CMK (cell line): Measurements from ENCODE around the gene RNF13.

ENCODE experiments used
- DNase-seq: peaks from one replicate; pipeline ENCODE4 v3.0.0-alpha.2; 2010; ENCODE audit warnings: low read depth

The RNF13 gene

DNA sequence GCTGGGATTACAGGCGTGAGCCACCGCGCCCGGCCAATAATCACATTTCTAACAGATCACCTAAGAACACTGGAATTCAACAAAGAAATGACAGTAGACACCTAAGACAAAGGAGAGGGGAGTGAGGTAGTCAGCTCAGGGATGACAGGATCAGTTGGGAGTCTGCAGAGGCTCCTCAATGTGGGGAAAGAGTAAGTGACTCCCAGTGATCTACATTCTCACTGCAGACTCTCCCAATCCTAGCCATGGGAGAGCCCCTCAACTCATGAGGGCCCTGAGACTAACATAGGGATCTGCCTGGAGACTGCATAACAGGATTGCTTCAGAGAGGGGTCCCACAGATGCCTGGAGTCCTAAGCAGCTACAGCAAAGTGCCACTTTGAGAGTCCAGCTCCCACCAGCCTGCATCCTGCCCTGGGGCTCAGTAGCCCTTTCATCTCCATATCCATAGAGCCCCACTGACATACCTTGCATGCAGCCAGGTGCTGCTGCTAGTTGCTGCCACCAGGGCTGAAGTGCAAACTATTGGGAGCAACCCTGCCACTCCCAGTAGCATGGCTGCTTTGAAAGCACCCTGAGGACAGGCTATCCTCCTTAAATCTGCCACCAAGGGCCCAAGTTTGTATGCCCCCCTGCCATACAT lies 179.5 kb downstream of the RNF13 start:
- no peak for DNase-seq

DNA sequence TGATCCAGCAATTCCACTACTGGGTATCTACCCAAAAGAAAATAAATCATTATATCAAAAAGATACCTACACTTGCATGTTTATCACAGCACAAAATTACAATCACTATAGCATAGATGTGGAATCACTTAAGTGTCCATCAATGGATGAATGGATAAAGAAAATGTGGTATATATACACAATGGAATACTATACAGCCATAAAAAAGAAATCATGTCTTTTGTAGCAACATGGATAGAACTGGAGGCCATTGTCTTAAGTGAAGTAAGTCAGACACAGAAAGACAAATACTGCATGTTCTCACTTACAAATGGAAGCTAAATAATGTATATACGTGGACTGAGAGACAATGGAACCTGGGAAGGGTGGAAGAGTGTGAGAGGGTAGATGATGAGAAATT lies 185.9 kb downstream of the RNF13 start:
- DNase-seq: no peak

DNA sequence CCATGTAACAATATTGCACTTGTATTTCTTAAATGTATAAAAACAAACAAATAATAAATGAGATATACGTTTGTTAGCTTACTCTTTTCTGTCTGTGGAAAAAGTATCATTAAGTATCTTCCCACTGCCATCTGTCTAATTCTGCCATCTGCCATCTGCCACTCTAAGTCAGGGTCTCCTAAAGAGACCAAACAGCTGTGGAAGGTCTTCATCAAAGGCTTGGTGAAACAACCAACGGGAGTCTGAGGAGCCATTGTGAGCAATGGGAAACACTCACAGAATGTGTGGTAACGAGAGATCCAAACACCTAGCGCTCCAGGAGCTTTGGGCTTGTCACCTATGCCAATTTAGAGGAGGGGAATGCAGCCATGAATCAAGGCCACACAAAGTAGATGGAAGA lies 186.4 kb downstream of the RNF13 start:
- no peak for DNase-seq

- no peak for DNase-seq
Measured at GRCh38 chr3:150000641-150001040, 187.6 kb downstream of the RNF13 start.

GRCh38 chr3:150005243-150006112 lies 192.5 kb downstream of the RNF13 start:
- DNase-seq: no peak

- no peak for DNase-seq
Measured at GRCh38 chr3:150006794-150007193, 193.8 kb downstream of the RNF13 start.
